CD4-positive, alpha-beta T cell treated with Interleukin-17A for 1 hour (primary cell): ENCODE results near the gene YPEL2.

Experiments used
- DNase-seq: peaks from one replicate; pipeline ENCODE4 v3.0.0-alpha.2; 2020

The YPEL2 gene

GRCh38 chr17:59361916-59362810, 30.7 kb downstream of the YPEL2 start:
- DNase-seq: peak; percentile 43

GRCh38 chr17:59362811-59363205, 31.4 kb downstream of the YPEL2 start:
- DNase-seq: no peak

GRCh38 chr17:59365383-59365981, 34.0 kb downstream of the YPEL2 start:
- DNase-seq: peak; percentile 34

GRCh38 chr17:59366040-59366757, 34.7 kb downstream of the YPEL2 start:
- DNase-seq: no peak

- no peak for DNase-seq
These were observed 35.6 kb downstream of the YPEL2 start for GRCh38 chr17:59366773-59367656.

GRCh38 chr17:59367657-59368045, 36.2 kb downstream of the YPEL2 start:
- no peak for DNase-seq

- no peak for DNase-seq
These were observed 36.9 kb downstream of the YPEL2 start for GRCh38 chr17:59368218-59368857.

GRCh38 chr17:59369031-59369975, 37.8 kb downstream of the YPEL2 start:
- DNase-seq: no peak

- no peak for DNase-seq
These were observed 39.3 kb downstream of the YPEL2 start for GRCh38 chr17:59370593-59371299.

GRCh38 chr17:59371416-59372100, 40.1 kb downstream of the YPEL2 start:
- no peak for DNase-seq

- DNase-seq: no peak
These were observed 40.8 kb downstream of the YPEL2 start for GRCh38 chr17:59372138-59372751.

GRCh38 chr17:59373882-59374495, 42.5 kb downstream of the YPEL2 start:
- peak; percentile 14 for DNase-seq

GRCh38 chr17:59374612-59375011, 43.2 kb downstream of the YPEL2 start:
- no peak for DNase-seq

- no peak for DNase-seq
These were observed 44.4 kb downstream of the YPEL2 start for GRCh38 chr17:59375857-59376256.

GRCh38 chr17:59376506-59376905, 45.1 kb downstream of the YPEL2 start:
- DNase-seq: no peak

- DNase-seq: no peak
These were observed 46.0 kb downstream of the YPEL2 start for GRCh38 chr17:59377410-59377809.

GRCh38 chr17:59378675-59379074, 47.2 kb downstream of the YPEL2 start:
- DNase-seq: no peak

- DNase-seq: no peak
These were observed 49.0 kb downstream of the YPEL2 start for GRCh38 chr17:59380474-59380873.
